SK-N-SH treated with all-trans-retinoic acid at 6 μM for 48 hours (cell line): ENCODE data around the gene CDIPT.
"Not testable (repeated sequence)": the region's sequence is repeated elsewhere in the genome, so short reads cannot be mapped to it uniquely, and the experiment has no call there.

ENCODE experiments used
- ATAC-seq: fragments of 200-7000 bp; cut with Tn5 transposase; 3 replicates; pipeline ENCODE4 v1.9.1; 2020; ENCODE audit warnings: mild to moderate bottlenecking, moderate library complexity
- ARNTL ChIP-seq: fragments of 450-650 bp; formaldehyde crosslinking; IDR thresholded peaks from 2 replicates; pipeline ENCODE4 v1.5.0; 2020; ENCODE audit warnings: low read depth, mild to moderate bottlenecking, moderate library complexity, borderline replicate concordance
- GLIS3 ChIP-seq: fragments of 250-450 bp; sonication (Bioruptor Pico); IDR thresholded peaks from 2 replicates; pipeline ENCODE4 v1.5.0; 2020; ENCODE audit warnings: mild to moderate bottlenecking, moderate library complexity
- ISL1 ChIP-seq: fragments of 250-450 bp; sonication (Bioruptor Pico); IDR thresholded peaks from 2 replicates; pipeline ENCODE4 v2.1.2; 2022; ENCODE audit warnings: mild to moderate bottlenecking, moderate library complexity
- OSR1 ChIP-seq: fragments of 250-450 bp; sonication (Bioruptor Pico); IDR thresholded peaks from 2 replicates; pipeline ENCODE4 v1.8.0; 2022; ENCODE audit warnings: moderate library complexity, mild to moderate bottlenecking, inconsistent platforms
- PPARA ChIP-seq: fragments of 250-450 bp; sonication (Bioruptor Pico); IDR thresholded peaks from 2 replicates; pipeline ENCODE4 v1.5.0; 2020; ENCODE audit warnings: mild to moderate bottlenecking, borderline replicate concordance
- RARB ChIP-seq: fragments of 250-450 bp; sonication (Bioruptor Pico); IDR thresholded peaks from 2 replicates; pipeline ENCODE4 v1.8.0; 2021; ENCODE audit warnings: mild to moderate bottlenecking, moderate library complexity
- TCF4 ChIP-seq: fragments of 250-450 bp; sonication (Bioruptor Pico); IDR thresholded peaks from 2 replicates; pipeline ENCODE4 v1.8.0; 2021; ENCODE audit warnings: mild to moderate bottlenecking, moderate library complexity, borderline replicate concordance
- TOX ChIP-seq: fragments of 250-450 bp; sonication (Bioruptor Pico); IDR thresholded peaks from 2 replicates; pipeline ENCODE4 v1.8.0; 2021; ENCODE audit warnings: mild to moderate bottlenecking, moderate library complexity, borderline replicate concordance
- ZC3H10 ChIP-seq: fragments of 250-450 bp; sonication (Bioruptor Pico); IDR thresholded peaks from 2 replicates; pipeline ENCODE4 v1.5.1; 2021; ENCODE audit warnings: mild to moderate bottlenecking, moderate library complexity
- ZFP30 ChIP-seq: fragments of 450-650 bp; formaldehyde crosslinking; IDR thresholded peaks from 2 replicates; pipeline ENCODE4 v1.5.0; 2022; ENCODE audit warnings: mild to moderate bottlenecking, moderate library complexity
- ZNF565 ChIP-seq: fragments of 450-650 bp; formaldehyde crosslinking; conservative IDR thresholded peaks from 2 replicates; pipeline ENCODE4 v1.5.0; 2020; ENCODE audit warnings: low read depth, mild to moderate bottlenecking, moderate library complexity
- TF ChIP-seq, protein P1 (sequence below): fragments of 250-450 bp; sonication (Bioruptor Pico); IDR thresholded peaks from 2 replicates; pipeline ENCODE4 v1.5.1; 2021; ENCODE audit warnings: mild to moderate bottlenecking, moderate library complexity
- TF ChIP-seq, protein P2 (sequence below): fragments of 250-450 bp; sonication (Bioruptor Pico); IDR thresholded peaks from 2 replicates; pipeline ENCODE4 v1.8.0; 2021; ENCODE audit warnings: low read depth, mild to moderate bottlenecking, moderate library complexity, borderline replicate concordance
- TF ChIP-seq, protein P3 (sequence below): fragments of 250-450 bp; sonication (Bioruptor Pico); IDR thresholded peaks from 2 replicates; pipeline ENCODE4 v1.5.0; 2020; ENCODE audit warnings: mild to moderate bottlenecking, moderate library complexity
- TF ChIP-seq, protein P4 (sequence below): fragments of 250-450 bp; sonication (Bioruptor Pico); IDR thresholded peaks from 2 replicates; pipeline ENCODE4 v1.8.0; 2020; ENCODE audit warnings: mild to moderate bottlenecking, moderate library complexity, borderline replicate concordance

CDIPT gene, protein sequence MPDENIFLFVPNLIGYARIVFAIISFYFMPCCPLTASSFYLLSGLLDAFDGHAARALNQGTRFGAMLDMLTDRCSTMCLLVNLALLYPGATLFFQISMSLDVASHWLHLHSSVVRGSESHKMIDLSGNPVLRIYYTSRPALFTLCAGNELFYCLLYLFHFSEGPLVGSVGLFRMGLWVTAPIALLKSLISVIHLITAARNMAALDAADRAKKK

DNA sequence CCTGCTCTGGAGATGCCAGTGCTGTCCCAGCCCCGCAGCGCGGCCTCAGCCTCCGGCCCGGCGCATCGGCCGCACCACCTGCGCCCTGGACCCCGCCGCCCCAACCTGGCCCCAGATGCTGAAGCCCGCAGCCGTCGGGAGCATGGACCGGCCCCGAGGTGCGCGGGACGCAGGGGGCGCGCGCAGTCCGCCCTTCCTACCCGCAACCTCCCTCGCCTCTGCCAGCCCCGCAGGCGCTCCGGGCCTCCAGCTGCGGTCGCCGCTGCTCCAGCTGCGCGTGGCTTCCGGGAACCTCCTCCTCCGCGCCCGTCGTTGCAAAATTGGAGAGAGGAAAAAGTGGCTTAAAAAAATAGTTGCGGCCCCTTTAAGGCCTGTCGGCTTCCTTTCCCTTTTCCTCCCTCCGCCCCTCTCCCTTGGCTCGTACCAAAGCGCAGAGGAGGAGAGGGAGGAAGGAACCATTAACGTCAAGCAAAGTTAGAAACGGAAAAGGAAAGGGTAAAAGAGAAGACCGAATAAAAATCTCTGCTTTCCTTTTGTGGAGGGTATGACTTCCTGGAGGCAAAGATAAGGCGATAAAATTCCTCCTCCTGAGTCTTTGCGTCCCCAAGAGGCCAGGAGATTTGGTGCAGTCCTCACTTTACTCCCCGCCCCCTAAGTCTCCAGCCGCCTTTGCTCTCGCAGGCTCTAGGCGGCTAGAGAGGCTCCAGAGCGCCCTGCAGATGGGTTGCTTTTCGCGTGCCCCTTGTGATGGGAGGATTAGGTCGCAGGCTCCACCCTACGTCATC lies at the start of gene CDIPT:
Gene CDIPT, minus strand, starts transcription at position 343 of the 785 bp plus-strand sequence. CDS start 369 bp downstream, outside the sequence.
- peak; percentile 99 for ATAC-seq
- TF ChIP-seq RARB (CRISPR knock-in tag) = no peak
- TF ChIP-seq, all 23 proteins: peak for 0

DNA sequence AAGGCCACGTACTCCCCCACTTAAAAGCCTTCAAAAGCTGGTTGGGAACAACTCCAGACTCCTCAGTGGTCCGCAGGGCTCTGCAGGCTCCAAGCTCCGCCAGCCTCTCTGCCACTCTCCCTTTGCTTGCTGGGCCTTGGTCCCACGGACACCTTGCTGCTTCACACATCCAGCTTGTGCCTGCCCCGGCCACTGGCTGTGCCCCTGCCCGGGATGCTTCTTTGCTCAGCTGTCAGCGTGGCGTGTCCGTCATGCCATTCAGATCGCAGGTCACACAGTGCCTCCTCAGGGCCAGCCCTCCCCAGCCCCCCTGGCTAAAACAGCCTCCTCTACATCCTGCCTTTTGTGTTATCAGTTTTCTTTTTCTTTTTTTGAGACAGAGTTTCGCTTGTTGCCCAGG lies 49.1 kb upstream of the CDIPT start:
- TF ChIP-seq, protein P1, sequence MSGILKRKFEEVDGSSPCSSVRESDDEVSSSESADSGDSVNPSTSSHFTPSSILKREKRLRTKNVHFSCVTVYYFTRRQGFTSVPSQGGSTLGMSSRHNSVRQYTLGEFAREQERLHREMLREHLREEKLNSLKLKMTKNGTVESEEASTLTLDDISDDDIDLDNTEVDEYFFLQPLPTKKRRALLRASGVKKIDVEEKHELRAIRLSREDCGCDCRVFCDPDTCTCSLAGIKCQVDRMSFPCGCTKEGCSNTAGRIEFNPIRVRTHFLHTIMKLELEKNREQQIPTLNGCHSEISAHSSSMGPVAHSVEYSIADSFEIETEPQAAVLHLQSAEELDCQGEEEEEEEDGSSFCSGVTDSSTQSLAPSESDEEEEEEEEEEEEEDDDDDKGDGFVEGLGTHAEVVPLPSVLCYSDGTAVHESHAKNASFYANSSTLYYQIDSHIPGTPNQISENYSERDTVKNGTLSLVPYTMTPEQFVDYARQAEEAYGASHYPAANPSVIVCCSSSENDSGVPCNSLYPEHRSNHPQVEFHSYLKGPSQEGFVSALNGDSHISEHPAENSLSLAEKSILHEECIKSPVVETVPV = no peak
- no peak for ATAC-seq

DNA sequence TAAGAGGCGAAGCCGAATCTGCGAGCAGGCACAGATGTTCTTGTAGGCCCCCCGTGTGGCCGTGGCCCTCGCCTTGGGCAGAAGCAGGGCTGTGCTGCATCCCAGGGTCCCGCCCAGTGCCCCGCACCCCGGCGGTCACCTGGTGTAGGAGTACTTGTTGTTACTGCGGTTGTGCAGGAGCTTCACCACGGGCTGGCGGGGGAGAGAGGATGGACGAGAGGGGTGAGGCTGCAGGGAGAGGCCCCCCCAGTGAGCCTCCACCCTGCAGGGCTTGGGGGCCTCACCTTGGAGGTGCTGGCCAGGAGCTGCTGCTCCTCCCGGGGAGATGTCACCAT lies 48.6 kb upstream of the CDIPT start:
- no peak for TF ChIP-seq RARB (CRISPR knock-in tag)
- TF ChIP-seq ZC3H10 (CRISPR knock-in tag) = no peak
- TF ChIP-seq, protein P2, sequence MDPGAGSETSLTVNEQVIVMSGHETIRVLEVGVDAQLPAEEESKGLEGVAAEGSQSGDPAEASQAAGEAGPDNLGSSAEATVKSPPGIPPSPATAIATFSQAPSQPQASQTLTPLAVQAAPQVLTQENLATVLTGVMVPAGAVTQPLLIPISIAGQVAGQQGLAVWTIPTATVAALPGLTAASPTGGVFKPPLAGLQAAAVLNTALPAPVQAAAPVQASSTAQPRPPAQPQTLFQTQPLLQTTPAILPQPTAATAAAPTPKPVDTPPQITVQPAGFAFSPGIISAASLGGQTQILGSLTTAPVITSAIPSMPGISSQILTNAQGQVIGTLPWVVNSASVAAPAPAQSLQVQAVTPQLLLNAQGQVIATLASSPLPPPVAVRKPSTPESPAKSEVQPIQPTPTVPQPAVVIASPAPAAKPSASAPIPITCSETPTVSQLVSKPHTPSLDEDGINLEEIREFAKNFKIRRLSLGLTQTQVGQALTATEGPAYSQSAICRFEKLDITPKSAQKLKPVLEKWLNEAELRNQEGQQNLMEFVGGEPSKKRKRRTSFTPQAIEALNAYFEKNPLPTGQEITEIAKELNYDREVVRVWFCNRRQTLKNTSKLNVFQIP (CRISPR knock-in tag) = no peak
- TF ChIP-seq, protein P3, sequence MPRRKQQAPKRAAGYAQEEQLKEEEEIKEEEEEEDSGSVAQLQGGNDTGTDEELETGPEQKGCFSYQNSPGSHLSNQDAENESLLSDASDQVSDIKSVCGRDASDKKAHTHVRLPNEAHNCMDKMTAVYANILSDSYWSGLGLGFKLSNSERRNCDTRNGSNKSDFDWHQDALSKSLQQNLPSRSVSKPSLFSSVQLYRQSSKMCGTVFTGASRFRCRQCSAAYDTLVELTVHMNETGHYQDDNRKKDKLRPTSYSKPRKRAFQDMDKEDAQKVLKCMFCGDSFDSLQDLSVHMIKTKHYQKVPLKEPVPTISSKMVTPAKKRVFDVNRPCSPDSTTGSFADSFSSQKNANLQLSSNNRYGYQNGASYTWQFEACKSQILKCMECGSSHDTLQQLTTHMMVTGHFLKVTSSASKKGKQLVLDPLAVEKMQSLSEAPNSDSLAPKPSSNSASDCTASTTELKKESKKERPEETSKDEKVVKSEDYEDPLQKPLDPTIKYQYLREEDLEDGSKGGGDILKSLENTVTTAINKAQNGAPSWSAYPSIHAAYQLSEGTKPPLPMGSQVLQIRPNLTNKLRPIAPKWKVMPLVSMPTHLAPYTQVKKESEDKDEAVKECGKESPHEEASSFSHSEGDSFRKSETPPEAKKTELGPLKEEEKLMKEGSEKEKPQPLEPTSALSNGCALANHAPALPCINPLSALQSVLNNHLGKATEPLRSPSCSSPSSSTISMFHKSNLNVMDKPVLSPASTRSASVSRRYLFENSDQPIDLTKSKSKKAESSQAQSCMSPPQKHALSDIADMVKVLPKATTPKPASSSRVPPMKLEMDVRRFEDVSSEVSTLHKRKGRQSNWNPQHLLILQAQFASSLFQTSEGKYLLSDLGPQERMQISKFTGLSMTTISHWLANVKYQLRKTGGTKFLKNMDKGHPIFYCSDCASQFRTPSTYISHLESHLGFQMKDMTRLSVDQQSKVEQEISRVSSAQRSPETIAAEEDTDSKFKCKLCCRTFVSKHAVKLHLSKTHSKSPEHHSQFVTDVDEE (CRISPR knock-in tag) = no peak
- TF ChIP-seq ZNF565 (CRISPR knock-in tag) = no peak
- TF ChIP-seq OSR1 = no peak
- TF ChIP-seq TCF4 (CRISPR knock-in tag) = no peak
- TF ChIP-seq, protein P1 = no peak
- no peak for TF ChIP-seq PPARA
- ATAC-seq = no peak; the same call in 2 of the 3 replicates

DNA sequence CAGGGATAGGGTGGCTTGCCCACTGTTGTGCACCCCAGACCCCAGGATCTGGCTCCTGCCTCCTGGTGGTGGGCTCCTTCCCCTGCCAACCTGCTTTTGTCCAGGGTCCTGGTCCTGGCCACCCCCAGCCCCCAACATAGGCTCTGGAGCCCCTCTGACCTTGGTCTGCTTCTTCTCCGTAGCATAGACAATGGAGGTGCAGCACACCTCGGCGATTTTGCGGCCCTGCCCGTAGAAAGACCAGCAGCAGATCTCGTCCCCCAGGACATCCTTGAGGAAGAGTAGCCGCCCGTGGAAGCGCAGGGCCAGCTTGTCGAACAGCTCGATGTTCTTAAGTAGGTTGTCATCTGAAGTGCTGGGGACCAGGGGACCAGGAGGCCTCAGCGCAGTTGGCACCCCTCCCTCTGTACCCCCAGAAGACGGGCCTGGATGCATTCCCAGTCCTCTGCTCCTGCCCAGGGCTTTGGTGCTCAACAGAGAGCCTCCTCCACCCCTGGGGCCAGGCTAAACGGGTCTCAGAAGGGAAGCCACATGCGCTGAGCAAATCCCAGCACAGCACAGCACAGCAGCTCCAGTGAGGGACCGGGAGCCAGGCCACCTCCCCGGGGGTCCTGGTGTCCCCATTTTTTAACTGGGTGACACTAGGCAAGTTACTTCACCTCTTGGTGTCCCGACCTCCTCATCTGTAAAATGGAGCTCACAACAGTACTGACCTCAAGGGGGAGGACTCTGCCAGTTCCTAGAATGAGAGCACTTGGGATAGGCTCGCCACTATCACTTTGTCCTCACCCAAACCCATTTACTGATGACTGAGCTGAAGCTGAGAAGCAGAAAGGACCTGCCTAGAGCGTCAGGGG lies 48.0 kb upstream of the CDIPT start:
- ATAC-seq = no peak; the same call in 2 of the 3 replicates
- TF ChIP-seq, protein P1 = no peak
- TF ChIP-seq ZFP30 (no peak), PPARA (no peak), TCF4 (CRISPR knock-in tag) (no peak), ARNTL (CRISPR knock-in tag) (no peak), ISL1 (CRISPR knock-in tag) (no peak), TOX (CRISPR knock-in tag) (no peak), GLIS3 (CRISPR knock-in tag) (no peak)
- TF ChIP-seq, protein P4, sequence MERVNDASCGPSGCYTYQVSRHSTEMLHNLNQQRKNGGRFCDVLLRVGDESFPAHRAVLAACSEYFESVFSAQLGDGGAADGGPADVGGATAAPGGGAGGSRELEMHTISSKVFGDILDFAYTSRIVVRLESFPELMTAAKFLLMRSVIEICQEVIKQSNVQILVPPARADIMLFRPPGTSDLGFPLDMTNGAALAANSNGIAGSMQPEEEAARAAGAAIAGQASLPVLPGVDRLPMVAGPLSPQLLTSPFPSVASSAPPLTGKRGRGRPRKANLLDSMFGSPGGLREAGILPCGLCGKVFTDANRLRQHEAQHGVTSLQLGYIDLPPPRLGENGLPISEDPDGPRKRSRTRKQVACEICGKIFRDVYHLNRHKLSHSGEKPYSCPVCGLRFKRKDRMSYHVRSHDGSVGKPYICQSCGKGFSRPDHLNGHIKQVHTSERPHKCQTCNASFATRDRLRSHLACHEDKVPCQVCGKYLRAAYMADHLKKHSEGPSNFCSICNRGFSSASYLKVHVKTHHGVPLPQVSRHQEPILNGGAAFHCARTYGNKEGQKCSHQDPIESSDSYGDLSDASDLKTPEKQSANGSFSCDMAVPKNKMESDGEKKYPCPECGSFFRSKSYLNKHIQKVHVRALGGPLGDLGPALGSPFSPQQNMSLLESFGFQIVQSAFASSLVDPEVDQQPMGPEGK (CRISPR knock-in tag) = no peak
- TF ChIP-seq, protein P3 (CRISPR knock-in tag) = no peak

DNA sequence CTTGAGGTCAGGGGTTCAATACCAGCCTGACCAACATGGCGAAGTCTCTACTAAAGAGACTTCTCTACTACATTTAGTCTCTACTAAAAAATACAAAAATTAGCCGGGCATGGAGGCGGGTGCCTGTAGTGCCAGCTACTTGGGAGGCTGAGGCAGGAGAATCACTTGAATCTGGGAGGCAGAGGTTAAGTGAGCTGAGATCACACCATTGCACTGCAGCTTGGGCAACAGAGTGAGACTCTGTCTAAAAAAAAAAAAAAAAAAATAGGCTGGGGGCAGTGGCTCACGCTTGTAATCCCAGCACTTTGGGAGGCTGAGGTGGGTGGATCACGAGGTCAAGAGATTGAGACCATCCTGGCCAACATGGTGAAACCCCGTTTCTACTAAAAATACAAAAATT lies 46.8 kb upstream of the CDIPT start:
- ATAC-seq = not testable (repeated sequence)
